NK-92 treated with Interleukin-12 subunit alpha and Interleukin-12 subunit beta, amount 100 ng/mL, for 24 hours (cell line): ENCODE measurements around the gene CRYL1.

ENCODE experiments used
- DNase-seq: peaks from one replicate; lab custom pipeline; 2025; lab: John Stamatoyannopoulos, UW

CRYL1 gene

GRCh38 chr13:20369886-20370361, 155.7 kb downstream of the CRYL1 start:
- no peak for DNase-seq

DNA sequence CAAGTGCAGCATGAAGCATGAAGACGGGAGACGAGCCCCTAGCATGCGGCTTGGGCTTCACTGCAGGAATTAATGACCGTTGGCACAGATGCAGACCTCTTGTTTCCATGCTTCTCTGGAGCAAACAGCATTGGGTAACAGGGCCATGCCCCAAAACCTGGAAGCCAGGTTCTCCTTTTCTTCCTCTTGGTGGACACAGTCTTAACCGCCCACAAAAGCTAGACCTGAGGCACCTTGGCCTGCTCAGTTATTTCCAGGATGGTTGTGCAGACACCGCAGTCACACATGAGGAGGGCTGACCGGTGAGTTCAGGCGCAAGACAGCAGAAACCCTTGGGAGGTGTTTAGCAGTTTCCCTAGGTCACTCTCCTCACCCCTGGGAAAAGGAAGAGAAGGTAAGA, 159.6 kb downstream of the CRYL1 start:
- no peak for DNase-seq

DNA sequence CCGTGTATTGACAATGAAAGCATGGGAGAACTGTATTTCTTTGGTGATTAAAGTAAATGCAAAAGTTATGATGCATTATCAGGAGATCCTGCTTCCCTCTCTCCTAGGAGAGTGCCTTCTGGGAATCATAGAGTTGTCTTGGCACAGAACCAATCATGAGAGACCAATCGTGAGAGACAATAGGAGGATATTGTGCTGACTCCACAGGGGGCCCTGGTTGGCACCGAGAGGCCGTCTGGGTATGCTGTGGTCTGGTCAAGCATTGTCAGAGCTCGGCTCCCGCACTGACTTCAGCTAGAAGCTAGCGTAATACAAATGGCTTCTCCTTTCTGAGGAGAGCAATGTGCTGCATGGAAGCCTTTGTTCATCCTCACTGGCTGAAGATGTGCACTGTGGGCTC, 162.1 kb downstream of the CRYL1 start:
- DNase-seq = no peak

GRCh38 chr13:20363172-20363571, 162.5 kb downstream of the CRYL1 start:
- DNase-seq = no peak

GRCh38 chr13:20362484-20363041, 163.1 kb downstream of the CRYL1 start:
- no peak for DNase-seq

GRCh38 chr13:20360835-20361412, 164.7 kb downstream of the CRYL1 start:
- DNase-seq = no peak

DNA sequence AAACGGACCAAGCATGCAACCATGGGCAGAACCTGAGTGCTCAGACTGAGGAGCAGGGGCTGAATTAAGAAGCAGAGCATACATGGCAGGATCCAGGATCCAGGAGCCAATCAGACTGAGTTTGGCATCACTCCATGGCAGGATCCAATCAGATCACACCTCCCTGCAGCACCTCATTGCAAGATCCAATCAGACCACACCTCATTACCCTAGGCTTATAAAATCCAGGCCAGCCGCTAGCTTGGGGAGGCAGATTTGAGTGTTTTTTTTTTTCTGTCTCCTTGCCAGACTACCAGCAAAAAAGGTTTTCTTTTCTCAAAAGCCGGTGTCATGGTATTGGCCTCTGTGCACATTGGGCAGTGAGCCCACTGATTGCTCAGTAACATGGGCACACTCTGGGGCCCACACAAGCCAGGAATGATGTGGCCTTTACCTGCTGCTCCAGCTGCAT, 165.6 kb downstream of the CRYL1 start:
- DNase-seq = no peak

DNA sequence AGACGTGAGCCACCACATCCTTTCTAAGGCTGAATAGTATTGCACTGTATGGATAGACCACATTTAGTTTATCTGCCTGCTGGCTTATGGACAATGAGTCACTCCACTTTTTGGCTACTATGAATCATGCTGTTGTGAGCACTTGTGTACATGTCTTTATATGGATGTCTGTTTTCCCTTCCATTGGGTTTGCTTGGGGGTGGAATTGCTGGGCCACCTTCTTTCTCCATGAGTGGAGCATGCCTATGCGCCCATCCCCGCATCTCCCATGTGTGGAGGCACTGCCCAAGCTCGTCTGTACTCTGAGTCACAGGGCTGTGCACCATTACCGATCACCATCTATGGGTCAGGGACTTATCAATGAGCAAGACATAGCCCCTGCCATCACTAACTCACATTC, 166.3 kb downstream of the CRYL1 start:
- no peak for DNase-seq

DNA sequence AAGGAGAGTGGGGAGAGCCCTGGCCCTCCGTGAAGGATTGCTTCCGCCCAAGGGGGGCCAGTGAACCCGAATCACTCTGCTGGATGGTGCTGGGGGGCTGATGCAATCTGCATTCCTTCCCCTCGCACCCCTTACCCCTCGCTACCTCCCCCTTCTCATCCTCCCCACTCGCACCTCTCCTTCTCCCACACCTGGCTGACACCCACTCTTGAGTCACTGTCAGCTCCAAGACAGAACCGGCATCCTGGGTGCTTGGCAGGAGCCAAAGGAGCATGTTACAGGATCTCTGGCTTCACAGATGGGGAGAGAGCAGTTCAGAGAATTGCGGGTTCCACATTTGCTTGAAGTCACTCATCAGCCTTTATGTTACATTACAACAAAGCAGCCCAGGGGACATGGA, 167.6 kb downstream of the CRYL1 start:
- DNase-seq = no peak

GRCh38 chr13:20356444-20356843, 169.2 kb downstream of the CRYL1 start:
- no peak for DNase-seq

GRCh38 chr13:20354722-20355121, 170.9 kb downstream of the CRYL1 start:
- no peak for DNase-seq

GRCh38 chr13:20353973-20354372, 171.7 kb downstream of the CRYL1 start:
- DNase-seq = no peak
